ENCODE results near the gene MINDY3. TPM values are rescaled to one million over a fixed set of nuclear protein-coding genes. Genes with fewer than 3 reads are reported as not detected.

The MINDY3 gene
- total RNA-seq, 1 donor from 2014 or later = 13.7 TPM

- no peak overlapping the region for H3K4me3 ChIP-seq
- H3K36me3 ChIP-seq = no peaks in the 10 kb centered on the region
- no peak overlapping the region for H3K27ac ChIP-seq
- H3K4me1 ChIP-seq = no peaks in the 10 kb centered on the region
- no peaks in the 10 kb centered on the region for H3K9me3 ChIP-seq
- H3K27me3 ChIP-seq = no peaks in the 10 kb centered on the region
- TF ChIP-seq CTCF (IDR thresholded peaks at IDR 0.05) = no peak
- DNase-seq (ENCODE audit: low spot score in 2 of 2) = no peak
- intact Hi-C loops (cut with DNase I) = no loop called here
These were observed 11.5 kb upstream of the MINDY3 start for GRCh38 chr10:15871823-15872222.

GRCh38 chr10:15869935-15870334, 9.6 kb upstream of the MINDY3 start:
- TF ChIP-seq CTCF (IDR thresholded peaks at IDR 0.05) = no peak
- Histone ChIP-seq H3K27me3 (no peaks in the 10 kb centered on the region), H3K36me3 (no peaks in the 10 kb centered on the region), H3K27ac (no peak overlapping the region), H3K4me1 (no peaks in the 10 kb centered on the region), H3K4me3 (no peak overlapping the region), H3K9me3 (no peaks in the 10 kb centered on the region)
- no peak for DNase-seq (ENCODE audit: low spot score in 2 of 2)
- intact Hi-C loops (cut with DNase I) = no loop called here

- Histone ChIP-seq H3K4me1 (no peaks in the 10 kb centered on the region), H3K36me3 (no peaks in the 10 kb centered on the region), H3K27me3 (no peaks in the 10 kb centered on the region), H3K9me3 (no peaks in the 10 kb centered on the region), H3K27ac (no peak overlapping the region), H3K4me3 (no peak overlapping the region)
- no peak for DNase-seq (ENCODE audit: low spot score in 2 of 2)
- intact Hi-C loops (cut with DNase I) = no loop called here
- TF ChIP-seq CTCF (IDR thresholded peaks at IDR 0.05) = no peak
These were observed 7.7 kb upstream of the MINDY3 start for GRCh38 chr10:15868006-15868405.

- no peak overlapping the region for H3K4me3 ChIP-seq
- no peak for DNase-seq (ENCODE audit: low spot score in 2 of 2)
- TF ChIP-seq CTCF (IDR thresholded peaks at IDR 0.05) = no peak
- no peaks in the 10 kb centered on the region for H3K9me3 ChIP-seq
- intact Hi-C loops (cut with DNase I) = no loop called here
- H3K27me3 ChIP-seq = no peaks in the 10 kb centered on the region
- H3K4me1 ChIP-seq = peaks cover 0 to 3% of the 10 kb centered on the region in 2 donors
- H3K27ac ChIP-seq = no peak overlapping the region
- no peaks in the 10 kb centered on the region for H3K36me3 ChIP-seq
These were observed 5.0 kb upstream of the MINDY3 start for GRCh38 chr10:15865304-15865703.

- intact Hi-C loops (cut with DNase I) = no loop called here
- no peak overlapping the region for H3K4me3 ChIP-seq
- H3K27me3 ChIP-seq = no peaks in the 10 kb centered on the region
- no peak overlapping the region for H3K27ac ChIP-seq
- H3K9me3 ChIP-seq = no peaks in the 10 kb centered on the region
- peaks cover 0 to 3% of the 10 kb centered on the region in 2 donors for H3K4me1 ChIP-seq
- no peak for TF ChIP-seq CTCF (IDR thresholded peaks at IDR 0.05)
- H3K36me3 ChIP-seq = no peaks in the 10 kb centered on the region
- DNase-seq (ENCODE audit: low spot score in 2 of 2) = no peak
These were observed 4.1 kb upstream of the MINDY3 start for GRCh38 chr10:15864419-15864818.

DNA sequence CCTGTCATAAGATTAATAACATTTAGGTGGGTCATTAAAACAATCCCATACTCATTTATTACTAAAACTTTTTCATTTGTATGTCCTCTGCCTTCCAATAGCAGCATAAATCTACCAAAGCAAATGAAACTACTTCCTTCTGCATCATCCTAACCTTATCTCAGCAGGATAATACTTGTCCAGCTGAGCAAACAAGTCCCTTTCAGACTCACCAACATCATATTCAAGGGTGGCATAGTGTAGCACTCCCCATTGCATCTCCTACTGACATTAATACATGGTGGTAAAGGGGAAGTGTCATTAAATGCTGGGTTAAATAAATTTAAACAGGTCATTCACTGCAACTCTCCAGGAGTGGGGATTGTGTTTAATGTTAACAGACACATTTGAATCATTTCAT, 3.4 kb upstream of the MINDY3 start:
- Histone ChIP-seq H3K27me3 (no peaks in the 10 kb centered on the region), H3K27ac (no peak overlapping the region), H3K36me3 (no peaks in the 10 kb centered on the region), H3K4me3 (no peak overlapping the region), H3K9me3 (no peaks in the 10 kb centered on the region), H3K4me1 (peaks cover 3% of the 10 kb centered on the region in 2 donors)
- no peak for DNase-seq (ENCODE audit: low spot score in 2 of 2)
- no peak for TF ChIP-seq CTCF (IDR thresholded peaks at IDR 0.05)
- intact Hi-C loops (cut with DNase I) = no loop called here

Measured in ascending aorta (tissue), 2 donors.